ENCODE measurements around the gene SLC36A2.

DNA sequence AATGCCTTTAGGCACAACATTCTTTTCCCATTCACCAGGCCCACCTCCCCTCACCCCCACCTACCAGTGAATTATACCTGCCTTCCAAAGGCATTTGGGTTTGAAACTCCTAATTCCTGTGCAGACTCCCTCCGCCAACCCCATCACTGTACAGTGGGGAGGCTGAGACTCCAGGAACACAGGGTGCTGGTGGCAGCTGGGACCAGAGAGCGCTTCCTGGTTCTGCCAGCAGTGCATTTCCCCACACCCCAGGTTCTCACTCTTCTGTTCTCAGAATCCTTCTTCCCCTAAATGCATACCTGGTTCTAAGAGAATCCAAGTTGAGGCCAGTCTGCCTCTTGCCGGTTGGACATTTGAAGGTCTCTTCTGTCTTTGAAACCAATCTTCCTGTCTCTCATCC lies 21.1 kb downstream of the SLC36A2 start:
- TF ChIP-seq EZH2phosphoT487 (IDR thresholded peaks at IDR 0.05; ENCODE audit: low read depth, severe bottlenecking, unreplicated experiment) (no peak), CTCF (IDR thresholded peaks at IDR 0.05; ENCODE audit: poor library complexity) (no peak), EZH2 (IDR thresholded peaks at IDR 0.05; ENCODE audit: borderline replicate concordance) (no peak)
